ENCODE measurements around the gene CREBL2. TPM values are rescaled to one million over a fixed set of nuclear protein-coding genes. Genes with fewer than 3 reads are reported as not detected.

Gene CREBL2, protein sequence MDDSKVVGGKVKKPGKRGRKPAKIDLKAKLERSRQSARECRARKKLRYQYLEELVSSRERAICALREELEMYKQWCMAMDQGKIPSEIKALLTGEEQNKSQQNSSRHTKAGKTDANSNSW
- total RNA-seq, result 10 to 100 TPM; 11.2 to 42.7 (median 26.4) TPM

DNA sequence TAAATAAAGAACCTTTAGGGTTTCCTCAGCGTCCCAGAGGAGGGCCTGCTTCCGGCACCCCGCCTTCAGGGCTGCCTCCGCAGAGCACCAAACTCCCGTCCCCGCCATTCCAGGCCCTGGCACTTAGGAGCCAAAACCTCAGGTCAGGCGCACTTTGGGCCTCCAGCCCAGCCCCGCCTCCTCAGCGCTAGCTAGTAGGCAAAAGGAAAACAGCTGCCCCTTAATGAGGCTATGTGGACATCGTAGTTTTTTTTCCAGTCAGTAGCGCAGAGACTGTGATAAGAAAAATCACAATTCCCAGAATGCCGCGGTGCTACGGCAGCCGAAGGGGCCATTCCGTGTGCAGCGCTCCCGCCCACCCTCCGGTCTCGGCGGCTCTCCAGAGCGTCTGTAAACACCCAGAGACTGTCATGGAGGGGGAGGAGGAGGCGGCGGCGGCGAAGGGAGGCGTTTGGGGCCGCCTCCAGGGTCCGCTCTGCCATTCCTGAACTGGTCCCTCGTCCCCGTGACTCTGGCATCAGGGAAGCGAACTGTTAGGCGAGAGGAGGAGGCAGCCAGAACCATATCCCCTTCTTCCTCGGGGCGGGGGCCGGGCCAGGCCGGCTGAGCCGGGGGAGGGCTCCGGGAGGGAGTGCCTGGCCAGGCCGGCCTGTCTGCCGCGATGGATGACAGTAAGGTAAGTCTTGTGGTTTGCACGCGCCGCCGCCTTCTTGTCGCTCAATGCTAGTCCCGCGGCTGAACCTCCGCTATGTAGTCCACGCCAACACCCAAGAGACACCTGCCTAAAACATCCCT, at the start of gene CREBL2:
TSS of gene CREBL2 (plus strand) at position 365 of the 795 bp plus-strand sequence. CDS start at position 662, 297 bp downstream.
- WGBS, 2 donors (ENCODE audit: low coverage in 1 of 2), result 1% methylated on average over 51 of the region's 51 CpGs; no CpG with 5 or more reads in 1 of the 2 donors
- peak; percentile 93 for DNase-seq
- in situ Hi-C loops (cut with MboI; ENCODE audit: low pct_ligation_motif_present in 1 of 4, low pct_unique_long_range_greater_than_20kb in 1 of 4, low sequenced_read_pairs in 3 of 4), result no loop called here
- Histone ChIP-seq H3K36me3 (no peaks in the 10 kb centered on the region), H3K4me1 (peaks cover 9 to 42% (median 18%) of the 10 kb centered on the region in 4 donors), H3K27me3 (no peaks in the 10 kb centered on the region), H3K9me3 (no peaks in the 10 kb centered on the region), H3K4me3 (peak within 1 kb of the TSS; percentile 56 to 85 (median 70)), H3K27ac (peak within 1 kb of the TSS; percentile 93 to 97 (median 94))
- intact Hi-C loops (cut with DNase I; ENCODE audit: low total_unique reads), result no loop called here
- TF ChIP-seq CTCF (IDR thresholded peaks at IDR 0.05) (no peak), POLR2A (IDR thresholded peaks at IDR 0.05) (peak; percentile 88), POLR2AphosphoS5 (IDR thresholded peaks at IDR 0.05) (peak; percentile 92 to 94 (median 93)), EP300 (IDR thresholded peaks at IDR 0.05; ENCODE audit: low read depth) (no peak)

- Histone ChIP-seq H3K4me3 (peak overlapping the region; percentile 76 to 93 (median 88)), H3K27me3 (no peaks in the 10 kb centered on the region), H3K9me3 (no peaks in the 10 kb centered on the region), H3K27ac (peak overlapping the region; percentile 99 to 100 (median 100)), H3K36me3 (no peaks in the 10 kb centered on the region), H3K4me1 (peaks cover 0 to 47% (median 32%) of the 10 kb centered on the region in 4 donors)
- DNase-seq, result peak; percentile 27
- TF ChIP-seq POLR2A (IDR thresholded peaks at IDR 0.05), result no peak
- no peak for TF ChIP-seq EP300 (IDR thresholded peaks at IDR 0.05; ENCODE audit: low read depth)
- TF ChIP-seq CTCF (IDR thresholded peaks at IDR 0.05), result no peak
- no peak for TF ChIP-seq POLR2AphosphoS5 (IDR thresholded peaks at IDR 0.05)
- intact Hi-C loops (cut with DNase I; ENCODE audit: low total_unique reads) (loop anchor here (5.0 kb wide), 2 partner anchors 155 to 185 kb away; partner anchors contain the start of gene CDKN1B), in situ Hi-C loops (cut with MboI; ENCODE audit: low pct_ligation_motif_present in 1 of 4, low pct_unique_long_range_greater_than_20kb in 1 of 4, low sequenced_read_pairs in 3 of 4) (loop anchor here in 2 of 4 donors (10.0 to 25.0 kb wide), 2 partner anchors 175 to 187 kb away; no protein-coding TSS in a partner anchor)
- 0 to 1% methylated on average over 13 to 19 of the region's 45 CpGs for WGBS, 2 donors (ENCODE audit: low coverage in 1 of 2)
Observed at GRCh38 chr12:12562016-12562483, 49.6 kb upstream of the CREBL2 start.

DNA sequence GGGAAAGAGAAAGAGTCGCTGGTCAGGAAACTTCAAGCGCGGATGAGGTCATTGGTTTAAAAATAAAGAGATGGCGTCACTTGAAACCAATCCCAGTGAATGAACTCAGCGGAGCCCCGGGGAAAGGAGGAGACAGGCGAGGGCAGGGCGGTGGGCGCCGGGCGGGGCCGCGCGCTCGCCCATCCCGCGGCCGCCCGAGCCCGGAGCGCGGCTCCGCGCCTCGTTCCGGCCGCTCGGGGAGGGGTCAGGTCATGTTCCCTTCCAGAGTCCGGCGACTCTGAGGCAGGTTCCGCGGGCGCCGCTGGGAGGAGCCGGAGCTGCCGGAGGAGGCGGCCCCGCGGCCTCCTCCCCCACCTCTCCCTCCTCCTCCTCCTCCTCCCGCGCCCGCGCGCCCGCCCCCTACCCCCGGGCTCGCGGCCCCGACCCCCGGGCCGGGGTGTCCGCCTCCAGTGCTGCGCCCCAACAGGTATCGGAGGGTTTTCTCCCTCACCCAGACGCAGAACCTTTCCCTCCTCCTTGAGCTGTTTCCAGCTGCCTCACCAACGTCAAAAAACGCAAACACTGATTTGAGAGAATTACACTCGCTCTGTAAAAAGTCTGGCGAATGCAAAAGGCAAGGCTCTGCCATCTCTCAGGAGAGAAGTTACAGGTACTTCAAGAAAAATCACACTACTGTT, 49.0 kb upstream of the CREBL2 start, which contains the start of gene DUSP16:
TSS of gene DUSP16 (minus strand) at position 279 of the 677 bp plus-strand sequence. CDS start 41,765 bp downstream, outside the sequence.
- intact Hi-C loops (cut with DNase I; ENCODE audit: low total_unique reads), result loop anchor here (5.0 kb wide), 2 partner anchors 155 to 185 kb away; partner anchors contain the start of gene CDKN1B
- Histone ChIP-seq H3K27ac (peak within 1 kb of the TSS; percentile 99 to 100 (median 100)), H3K9me3 (no peaks in the 10 kb centered on the region), H3K27me3 (no peaks in the 10 kb centered on the region), H3K36me3 (no peaks in the 10 kb centered on the region), H3K4me3 (peak within 1 kb of the TSS; percentile 76 to 93 (median 88)), H3K4me1 (peaks cover 0 to 45% (median 32%) of the 10 kb centered on the region in 4 donors)
- 0% methylated on average over 4 to 46 of the region's 59 CpGs for WGBS, 2 donors (ENCODE audit: low coverage in 1 of 2)
- peak; percentile 40 to 79 (median 78) for TF ChIP-seq POLR2AphosphoS5 (IDR thresholded peaks at IDR 0.05)
- TF ChIP-seq POLR2A (IDR thresholded peaks at IDR 0.05), result peak; percentile 49
- peak in 2 of 5 experiments; percentile 15 to 21 for TF ChIP-seq CTCF (IDR thresholded peaks at IDR 0.05)
- no peak for TF ChIP-seq EP300 (IDR thresholded peaks at IDR 0.05; ENCODE audit: low read depth)
- peak; percentile 92 for DNase-seq
- in situ Hi-C loops (cut with MboI; ENCODE audit: low pct_ligation_motif_present in 1 of 4, low pct_unique_long_range_greater_than_20kb in 1 of 4, low sequenced_read_pairs in 3 of 4), result loop anchor here in 2 of 4 donors (10.0 to 25.0 kb wide), 2 partner anchors 175 to 188 kb away; no protein-coding TSS in a partner anchor

All from transverse colon (tissue), 4 donors.